Inflammatory macrophage (primary cell): ENCODE data around the gene TFCP2L1.

Source experiments
- DNase-seq, 2 donors: peaks; one replicate each; pipeline ENCODE4 v3.0.0-alpha.2; 2020 to 2022

The TFCP2L1 gene

DNA sequence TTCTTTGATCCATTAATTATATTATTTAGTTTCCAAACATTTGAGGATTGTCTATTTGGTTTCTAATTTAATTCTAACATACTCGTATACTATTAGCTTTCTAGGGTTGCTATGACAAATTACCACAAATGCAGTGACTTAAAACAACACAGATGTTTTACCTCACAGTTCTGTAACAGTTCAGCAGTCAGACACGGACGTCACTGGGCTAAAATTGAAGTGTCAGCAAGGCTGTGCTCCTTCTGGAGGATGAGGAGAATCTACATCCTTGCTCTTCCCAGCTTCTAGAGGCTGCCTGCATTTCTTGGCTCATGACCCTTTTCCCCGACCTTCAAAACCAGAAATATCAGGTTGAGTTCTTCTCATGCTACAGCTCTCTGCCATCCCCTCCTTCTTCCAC is 117.6 kb downstream of the TFCP2L1 start:
- no peak for DNase-seq
